Fibroblast of villous mesenchyme (primary cell): ENCODE data around the gene PARD3. TPM values are rescaled to one million over a fixed set of nuclear protein-coding genes. Genes with fewer than 3 reads are reported as not detected.
A peak's percentile ranks its signal among the peaks of the same experiment; 100 is the strongest.

ENCODE experiments used
- DNase-seq: peaks from one replicate; pipeline ENCODE4 v3.0.0-alpha.2; 2010; ENCODE audit warnings: low read depth
- H3K4me3 ChIP-seq: 2 replicates; pipeline ENCODE4 v1.5.1; 2011; ENCODE audit warnings: low read depth, mild to moderate bottlenecking, low read length
- CTCF ChIP-seq: IDR thresholded peaks from 2 replicates; pipeline ENCODE4 v1.5.1; 2012; ENCODE audit warnings: low read depth, mild to moderate bottlenecking, low read length; ENCODE audit not compliant: insufficient read depth
- total RNA-seq: library from RNA; depleted of rRNA; stranded (reverse); fragments of >200 nt; gene quantifications from 2 replicates; pipeline ENCODE4 v1.2.3, GENCODE V29; 2012

The PARD3 gene
- total RNA-seq, 1 donor, result 44.0 TPM

GRCh38 chr10:34374356-34375045 lies 440.6 kb downstream of the PARD3 start:
- no peak for DNase-seq
- TF ChIP-seq CTCF, result no peak
- no peak overlapping the region for H3K4me3 ChIP-seq

- no peak for TF ChIP-seq CTCF
- no peak for DNase-seq
Measured at GRCh38 chr10:34373211-34373610, 441.9 kb downstream of the PARD3 start.

GRCh38 chr10:34372509-34372908 lies 442.6 kb downstream of the PARD3 start:
- H3K4me3 ChIP-seq, result no peak overlapping the region
- no peak for DNase-seq
- no peak for TF ChIP-seq CTCF

More at GRCh38 chr10:34373211-34373610, 441.9 kb downstream of the PARD3 start:
- H3K4me3 ChIP-seq, result no peak overlapping the region

- no peak for DNase-seq
- no peak overlapping the region for H3K4me3 ChIP-seq
- no peak for TF ChIP-seq CTCF
Measured at GRCh38 chr10:34370126-34370525, 445.0 kb downstream of the PARD3 start.

- no peak overlapping the region for H3K4me3 ChIP-seq
- DNase-seq, result no peak
- no peak for TF ChIP-seq CTCF
Measured at GRCh38 chr10:34369120-34369519, 446.0 kb downstream of the PARD3 start.

GRCh38 chr10:34364253-34365037 lies 450.7 kb downstream of the PARD3 start:
- DNase-seq, result peak; percentile 46
- TF ChIP-seq CTCF, result no peak
- no peak overlapping the region for H3K4me3 ChIP-seq

- no peak overlapping the region for H3K4me3 ChIP-seq
- no peak for DNase-seq
- no peak for TF ChIP-seq CTCF
Measured at GRCh38 chr10:34360984-34361383, 454.1 kb downstream of the PARD3 start.
